GM12891 (cell line): ENCODE data around the gene SPATA21.
"Not testable (repeated sequence)": the region's sequence is repeated elsewhere in the genome, so short reads cannot be mapped to it uniquely, and the experiment has no call there.

Experiments
- POLR2A ChIP-seq: IDR thresholded peaks from 2 replicates; pipeline ENCODE4 v1.6.1; 2011; ENCODE audit warnings: low read depth, low read length, control low read depth
- TAF1 ChIP-seq: IDR thresholded peaks from 2 replicates; pipeline ENCODE4 v1.6.1; 2011; ENCODE audit warnings: low read depth, low read length, control low read depth

- not testable (repeated sequence) for TF ChIP-seq TAF1, POLR2A
These were observed 49.1 kb upstream of the SPATA21 start for GRCh38 chr1:16486316-16486715.
